Fibroblast of skin of scalp (primary cell): Measurements from ENCODE around the gene LRIG1.
"Not testable (repeated sequence)": the region's sequence is repeated elsewhere in the genome, so short reads cannot be mapped to it uniquely, and the experiment has no call there.

Source experiments
- DNase-seq: peaks from one replicate; pipeline ENCODE4 v3.0.0-alpha.2; 2013

The LRIG1 gene

GRCh38 chr3:66441129-66441528 lies 59.7 kb downstream of the LRIG1 start:
- peak; percentile 43 for DNase-seq

- DNase-seq: no peak
Observed at GRCh38 chr3:66439666-66440344, 61.0 kb downstream of the LRIG1 start.

- no peak for DNase-seq
Observed at GRCh38 chr3:66438046-66438445, 62.8 kb downstream of the LRIG1 start.

GRCh38 chr3:66437341-66437929 lies 63.4 kb downstream of the LRIG1 start:
- DNase-seq: no peak

GRCh38 chr3:66435989-66436388 lies 64.8 kb downstream of the LRIG1 start:
- DNase-seq: no peak

GRCh38 chr3:66434726-66435125 lies 66.1 kb downstream of the LRIG1 start:
- DNase-seq: no peak

DNA sequence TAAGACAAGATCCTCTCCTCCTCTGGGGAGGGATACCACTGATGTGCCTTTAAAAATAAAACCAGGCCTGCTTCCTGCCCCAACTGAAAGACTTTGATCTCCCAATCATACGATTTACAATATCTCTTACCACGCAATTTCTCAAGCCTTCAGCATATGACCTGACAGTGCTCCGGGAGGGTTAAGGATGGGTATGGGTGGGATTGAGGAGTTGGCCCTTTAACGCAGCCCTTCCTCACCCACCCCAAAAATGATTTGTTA lies 67.4 kb downstream of the LRIG1 start:
- no peak for DNase-seq

DNA sequence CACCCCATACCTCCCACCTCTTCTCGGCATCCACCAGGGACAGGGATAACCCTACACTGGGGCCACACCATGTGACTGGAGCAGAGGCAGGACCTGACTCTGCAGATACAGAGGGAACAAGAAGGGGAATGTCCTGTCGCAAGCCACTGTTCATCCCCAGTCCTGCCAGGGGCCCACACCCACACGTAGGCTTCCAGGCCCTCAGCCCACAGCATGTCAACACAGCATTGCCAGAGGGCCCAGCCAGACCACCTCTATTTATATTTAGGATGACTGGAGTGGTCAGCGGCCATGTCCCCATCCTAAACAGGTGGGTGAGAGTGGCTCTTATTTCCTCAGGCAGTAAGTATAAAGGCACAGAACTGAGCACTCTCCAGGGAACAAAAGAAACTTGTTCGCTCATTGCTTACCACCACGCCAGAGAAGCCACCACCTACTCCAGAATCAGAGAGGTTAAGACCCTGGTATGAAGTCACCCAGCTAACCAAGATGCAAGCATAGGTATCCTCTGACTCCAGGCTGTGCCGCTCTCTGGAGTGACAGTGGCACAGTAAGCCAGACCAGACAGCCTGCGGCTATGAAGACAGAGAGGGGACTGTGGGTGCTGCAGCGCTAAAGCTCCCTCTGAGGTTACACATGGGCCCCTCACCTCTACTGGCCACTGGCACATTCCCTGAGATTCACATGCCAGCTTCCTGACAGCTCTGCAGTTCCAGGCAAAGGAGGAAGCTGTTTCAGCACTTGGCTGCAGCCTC lies 67.9 kb downstream of the LRIG1 start:
- no peak for DNase-seq

DNA sequence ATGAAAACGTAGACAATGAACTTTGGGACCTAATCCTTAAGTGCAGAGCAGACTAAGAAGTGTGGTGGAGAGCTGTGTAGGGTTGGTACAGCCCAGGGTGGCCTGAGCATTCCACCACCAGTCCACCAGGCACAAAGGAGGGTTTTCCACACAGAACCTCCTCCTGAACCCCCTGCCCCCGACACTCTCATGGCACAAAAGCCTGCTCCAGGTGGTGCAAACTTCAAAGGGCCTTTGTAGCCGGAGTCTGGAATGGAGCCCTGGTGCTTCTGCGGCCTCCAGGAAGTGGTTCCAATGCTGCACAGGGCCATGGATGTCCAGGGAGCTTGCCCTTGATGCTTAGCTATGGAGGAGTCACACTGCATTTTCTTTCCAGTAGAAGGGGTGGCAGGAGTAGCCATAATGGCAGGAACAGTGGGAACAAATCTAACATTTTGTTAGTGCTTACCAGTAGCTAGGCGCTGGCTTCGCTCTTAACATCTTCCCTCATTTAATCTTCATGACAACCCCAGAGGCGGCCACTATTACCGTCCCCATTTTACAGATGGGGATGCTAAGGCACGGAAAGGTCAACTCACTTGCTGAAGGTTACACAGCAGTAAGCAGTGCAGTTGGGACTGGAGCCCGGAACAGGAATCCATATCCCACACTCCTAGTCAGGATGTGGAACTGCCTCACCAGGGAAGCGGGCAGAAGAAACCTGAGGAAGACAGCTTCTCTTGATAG lies 68.6 kb downstream of the LRIG1 start:
- no peak for DNase-seq

GRCh38 chr3:66431494-66431893 lies 69.3 kb downstream of the LRIG1 start:
- DNase-seq: peak; percentile 70

DNA sequence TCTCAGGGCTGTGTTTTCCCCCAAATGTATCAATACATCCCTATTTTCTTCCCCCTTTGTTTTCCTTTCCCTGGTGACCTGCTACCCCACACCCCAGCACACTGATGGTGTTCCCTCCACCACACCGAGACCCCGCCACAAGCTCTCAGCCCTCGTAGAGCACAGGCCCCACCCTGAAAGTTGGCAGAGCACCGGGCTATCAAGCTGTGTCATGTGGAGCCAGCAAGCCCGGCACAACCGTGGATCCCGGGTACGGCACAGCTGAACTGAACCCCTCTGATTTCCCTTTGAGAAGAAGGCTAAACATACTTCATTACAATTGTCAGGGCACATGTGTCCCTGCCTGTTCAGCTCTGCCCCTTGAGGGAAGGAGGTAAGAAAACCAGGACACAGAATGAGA lies 69.9 kb downstream of the LRIG1 start:
- no peak for DNase-seq

GRCh38 chr3:66428733-66429132 lies 72.1 kb downstream of the LRIG1 start:
- DNase-seq: peak; percentile 99

DNA sequence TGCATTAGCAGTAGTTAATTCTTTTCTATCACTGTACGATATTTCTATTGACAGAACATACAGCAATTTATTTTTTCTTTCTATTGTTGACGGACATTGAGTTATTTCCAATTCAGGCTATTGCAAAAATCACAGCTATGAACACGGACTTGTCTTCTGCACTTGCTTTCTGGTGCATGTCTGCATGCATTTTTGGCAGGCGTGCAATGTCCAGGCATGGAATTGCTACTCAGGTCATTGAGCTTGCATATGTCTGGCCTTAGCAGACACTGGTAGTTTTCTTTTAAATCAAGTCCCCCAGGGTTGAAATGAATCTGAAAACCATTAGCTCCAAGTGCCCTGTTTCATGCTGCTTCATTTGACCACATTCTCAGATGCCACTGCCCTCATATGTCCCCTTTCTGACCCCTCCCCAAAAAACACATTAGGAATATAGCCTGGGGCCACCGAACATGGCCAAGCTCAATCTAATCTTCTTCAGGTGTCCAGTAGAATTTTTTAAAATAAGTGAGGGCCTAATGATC lies 72.8 kb downstream of the LRIG1 start:
- no peak for DNase-seq

DNA sequence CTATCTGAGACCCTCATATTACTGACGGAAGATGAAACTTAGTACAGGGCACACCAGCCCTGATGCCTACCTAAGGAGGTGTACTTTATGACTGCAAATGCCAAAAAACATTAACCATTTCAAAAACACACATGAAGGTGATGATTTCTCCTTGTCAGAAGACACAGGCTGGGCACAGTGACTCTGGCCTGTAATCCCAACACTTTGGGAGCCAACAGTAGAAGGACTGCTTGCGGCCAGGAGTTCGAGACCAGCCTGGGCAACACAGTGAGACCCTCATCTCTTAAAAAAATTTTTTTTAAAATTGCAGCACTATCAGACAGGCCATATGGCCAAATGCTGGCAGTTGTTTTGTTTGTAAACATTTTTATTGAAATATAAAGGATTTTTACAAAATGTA lies 73.5 kb downstream of the LRIG1 start:
- DNase-seq: no peak

- DNase-seq: no peak
Observed at GRCh38 chr3:66426135-66426534, 74.7 kb downstream of the LRIG1 start.

- no peak for DNase-seq
Observed at GRCh38 chr3:66425576-66426114, 75.2 kb downstream of the LRIG1 start.

GRCh38 chr3:66425032-66425431 lies 75.8 kb downstream of the LRIG1 start:
- DNase-seq: no peak

DNA sequence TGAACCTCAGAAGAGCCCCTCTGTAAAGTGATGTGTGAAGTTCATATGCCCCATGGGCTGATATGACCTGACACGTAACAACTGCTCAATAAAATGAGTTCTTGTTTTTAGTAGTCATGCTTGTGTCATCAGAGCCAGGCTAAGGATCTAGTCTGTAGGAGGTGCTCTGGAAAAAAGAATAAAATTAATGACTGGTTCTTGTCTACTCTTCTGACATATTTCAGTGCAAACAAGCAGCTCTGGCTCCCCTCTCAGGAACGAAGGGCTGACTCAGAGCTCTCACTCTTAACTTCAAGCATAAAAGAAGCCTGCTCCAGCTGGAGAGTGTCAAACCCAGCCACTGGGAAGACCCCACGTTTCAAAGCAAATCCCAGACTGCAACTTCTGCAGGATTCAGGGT lies 77.0 kb downstream of the LRIG1 start:
- DNase-seq: peak; percentile 75

DNA sequence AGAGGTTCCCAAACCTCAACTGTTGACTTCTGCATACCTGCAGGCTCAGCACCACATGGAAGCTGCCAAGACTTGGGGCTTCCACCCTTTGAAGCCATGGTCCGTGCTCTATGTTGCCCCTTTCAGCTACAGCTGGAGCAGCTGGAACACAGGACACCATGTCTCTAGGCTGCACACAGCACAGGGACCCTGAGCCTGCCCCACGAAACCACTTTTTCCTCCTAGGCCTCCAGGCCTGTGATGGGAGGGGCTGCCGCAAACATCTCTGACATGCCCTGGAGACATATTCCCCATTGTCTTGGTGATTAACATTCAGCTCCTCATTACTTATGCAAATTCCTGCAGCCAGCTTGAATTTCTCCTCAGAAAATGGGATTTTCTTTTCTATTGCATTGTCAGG lies 78.9 kb downstream of the LRIG1 start:
- not testable (repeated sequence) for DNase-seq

DNA sequence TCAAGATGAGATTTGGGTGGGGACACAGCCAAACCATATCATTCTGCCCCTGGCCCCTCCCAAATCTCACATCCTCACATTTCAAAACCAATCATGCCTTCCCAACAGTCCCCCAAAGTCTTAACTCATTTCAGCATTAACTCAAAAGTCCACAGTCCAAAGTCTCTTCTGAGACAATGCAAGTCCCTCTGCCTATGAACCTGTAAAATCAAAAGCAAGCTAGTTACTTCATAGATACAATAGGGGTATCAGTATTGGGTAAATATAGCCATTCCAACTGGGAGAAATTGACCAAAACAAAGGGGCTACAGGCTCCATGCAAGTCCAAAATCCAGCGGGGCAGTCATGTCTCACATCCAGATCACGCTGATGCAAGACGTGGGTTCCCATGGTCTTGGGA lies 79.7 kb downstream of the LRIG1 start:
- not testable (repeated sequence) for DNase-seq

DNA sequence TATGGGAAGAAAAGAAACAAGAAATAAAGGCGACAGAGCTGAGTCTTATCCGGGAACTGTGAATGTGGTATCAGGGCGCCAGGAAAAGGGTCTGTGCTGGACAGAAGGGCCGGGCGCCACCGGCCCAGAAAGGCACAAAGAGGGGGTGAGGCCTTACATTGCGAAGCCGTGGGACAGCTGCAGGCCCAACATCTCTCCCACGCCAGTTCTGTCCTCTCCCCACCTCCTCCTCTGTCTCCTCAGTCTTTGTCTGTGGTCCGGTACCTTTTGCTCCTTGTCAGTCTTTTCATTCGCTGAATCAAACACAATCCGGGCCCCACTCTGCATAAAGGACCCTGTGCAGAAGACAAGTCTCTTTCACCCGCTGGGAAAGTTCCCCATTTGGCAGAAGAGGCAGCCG lies 81.8 kb downstream of the LRIG1 start:
- no peak for DNase-seq

DNA sequence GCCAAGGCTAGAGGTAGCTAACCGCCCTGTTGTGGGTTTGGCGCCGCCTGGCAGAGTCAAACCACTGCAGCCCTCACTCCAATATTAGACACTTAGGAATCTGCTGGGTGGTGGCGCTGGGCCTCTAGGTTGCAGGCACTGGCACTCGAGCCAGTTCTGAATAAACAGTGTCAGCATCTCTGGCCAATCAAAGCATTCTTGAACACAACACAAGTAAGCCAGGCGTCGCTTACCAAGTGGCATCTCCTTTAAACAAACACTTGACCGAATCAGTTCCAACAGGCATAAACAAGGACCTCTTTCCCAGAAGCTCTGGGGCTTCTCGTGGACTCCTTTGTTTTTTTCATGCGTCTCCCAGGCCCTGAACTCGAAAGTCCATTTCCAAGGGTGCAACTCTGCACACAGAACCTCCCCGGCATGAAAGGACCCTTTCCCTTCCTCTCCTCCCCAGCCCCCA lies 82.3 kb downstream of the LRIG1 start:
- DNase-seq: no peak
